NCI-H2227 (cell line): Measurements from ENCODE around the gene SLC25A13.
A peak's percentile ranks its signal among the peaks of the same experiment; 100 is the strongest.
"Not testable (repeated sequence)": the region's sequence is repeated elsewhere in the genome, so short reads cannot be mapped to it uniquely, and the experiment has no call there.

ENCODE experiments used
- DNase-seq: peaks from one replicate; lab custom pipeline; 2025; ENCODE audit not compliant: unreplicated experiment; lab: John Stamatoyannopoulos, UW

SLC25A13 gene

GRCh38 chr7:96321658-96322372 lies at the start of gene SLC25A13:
SLC25A13 (minus strand) TSS chr7:96322098; CDS start chr7:96321956, 142 bp downstream.
- peak; percentile 80 for DNase-seq

GRCh38 chr7:96365916-96366315 lies 44.0 kb upstream of the SLC25A13 start:
- DNase-seq = not testable (repeated sequence)

GRCh38 chr7:96361116-96361857 lies 39.4 kb upstream of the SLC25A13 start:
- no peak for DNase-seq

- DNase-seq = no peak
These were observed 38.0 kb upstream of the SLC25A13 start for GRCh38 chr7:96359876-96360275.

- DNase-seq = not testable (repeated sequence)
These were observed 36.5 kb upstream of the SLC25A13 start for GRCh38 chr7:96358236-96358971.

- no peak for DNase-seq
These were observed 34.1 kb upstream of the SLC25A13 start for GRCh38 chr7:96355990-96356506.

GRCh38 chr7:96354881-96355280 lies 33.0 kb upstream of the SLC25A13 start:
- DNase-seq = no peak

GRCh38 chr7:96349572-96349971 lies 27.7 kb upstream of the SLC25A13 start:
- no peak for DNase-seq

- no peak for DNase-seq
These were observed 25.6 kb upstream of the SLC25A13 start for GRCh38 chr7:96347471-96347870.

GRCh38 chr7:96346293-96346953 lies 24.5 kb upstream of the SLC25A13 start:
- no peak for DNase-seq

GRCh38 chr7:96344236-96344635 lies 22.3 kb upstream of the SLC25A13 start:
- no peak for DNase-seq

GRCh38 chr7:96342049-96342448 lies 20.2 kb upstream of the SLC25A13 start:
- no peak for DNase-seq

- DNase-seq = no peak
These were observed 15.6 kb upstream of the SLC25A13 start for GRCh38 chr7:96337519-96337918.

GRCh38 chr7:96332325-96332724 lies 10.4 kb upstream of the SLC25A13 start:
- DNase-seq = no peak

GRCh38 chr7:96331775-96332174 lies 9.9 kb upstream of the SLC25A13 start:
- no peak for DNase-seq

GRCh38 chr7:96331233-96331632 lies 9.3 kb upstream of the SLC25A13 start:
- DNase-seq = no peak

GRCh38 chr7:96330193-96330592 lies 8.3 kb upstream of the SLC25A13 start:
- no peak for DNase-seq

GRCh38 chr7:96329241-96329640 lies 7.3 kb upstream of the SLC25A13 start:
- no peak for DNase-seq

GRCh38 chr7:96328016-96328415 lies 6.1 kb upstream of the SLC25A13 start:
- DNase-seq = no peak

GRCh38 chr7:96327429-96327828 lies 5.5 kb upstream of the SLC25A13 start:
- no peak for DNase-seq

- not testable (repeated sequence) for DNase-seq
These were observed 4.9 kb upstream of the SLC25A13 start for GRCh38 chr7:96326752-96327151.
